ENCODE measurements around the gene PTMA. TPM values are rescaled to one million over a fixed set of nuclear protein-coding genes. Genes with fewer than 3 reads are reported as not detected.

The PTMA gene
- total RNA-seq, 4 donors from 2014 or later: 631 to 1,160 (median 1,099) TPM

- TF ChIP-seq POLR2A (IDR thresholded peaks at IDR 0.05) (no peak), CTCF (IDR thresholded peaks at IDR 0.05) (peak in 1 of 6 experiments; percentile 9)
- Histone ChIP-seq H3K4me3 (replicated peaks in 1 of 3) (peak overlapping the region in 2 of 3 donors; percentile 16 to 34), H3K27me3 (no peaks in the 10 kb centered on the region), H3K27ac (peak overlapping the region; percentile 93 to 94 (median 93)), H3K36me3 (no peaks in the 10 kb centered on the region), H3K9me3 (no peaks in the 10 kb centered on the region), H3K4me1 (peaks cover 9 to 31% of the 10 kb centered on the region in 2 donors)
- 91 to 92% methylated on average over 34 of the region's 34 CpGs for WGBS, 2 donors
- intact Hi-C loops (cut with DNase I): no loop called here
- DNase-seq: no peak
Measured at GRCh38 chr2:231662811-231663457, 45.4 kb upstream of the PTMA start.

GRCh38 chr2:231663458-231664212 is 44.7 kb upstream of the PTMA start:
- intact Hi-C loops (cut with DNase I): no loop called here
- Histone ChIP-seq H3K9me3 (no peaks in the 10 kb centered on the region), H3K27me3 (no peaks in the 10 kb centered on the region), H3K36me3 (no peaks in the 10 kb centered on the region), H3K27ac (peak overlapping the region in 1 of 3 donors; percentile 93), H3K4me1 (peaks cover 9 to 31% of the 10 kb centered on the region in 2 donors), H3K4me3 (replicated peaks in 1 of 3) (no peak overlapping the region)
- no peak for DNase-seq
- WGBS, 2 donors: 95 to 96% methylated on average over 26 to 27 of the region's 27 CpGs
- no peak for TF ChIP-seq CTCF (IDR thresholded peaks at IDR 0.05)
- no peak for TF ChIP-seq POLR2A (IDR thresholded peaks at IDR 0.05)

- TF ChIP-seq CTCF (IDR thresholded peaks at IDR 0.05) (no peak), POLR2A (IDR thresholded peaks at IDR 0.05) (no peak)
- no peak for DNase-seq
- Histone ChIP-seq H3K27ac (peak overlapping the region in 2 of 3 donors; percentile 91 to 96), H3K4me3 (replicated peaks in 1 of 3) (no peak overlapping the region), H3K27me3 (no peaks in the 10 kb centered on the region), H3K9me3 (no peaks in the 10 kb centered on the region), H3K36me3 (no peaks in the 10 kb centered on the region), H3K4me1 (peaks cover 9 to 31% of the 10 kb centered on the region in 2 donors)
- 96% methylated on average over 8 of the region's 8 CpGs for WGBS, 2 donors
- intact Hi-C loops (cut with DNase I): no loop called here
Measured at GRCh38 chr2:231664727-231665126, 43.6 kb upstream of the PTMA start.

- no peak for DNase-seq
- peak overlapping the region in 1 of 3 donors; percentile 32 for H3K4me3 ChIP-seq (replicated peaks in 1 of 3)
- H3K27ac ChIP-seq: peak overlapping the region; percentile 91 to 99 (median 96)
- intact Hi-C loops (cut with DNase I): no loop called here
- H3K27me3 ChIP-seq: no peaks in the 10 kb centered on the region
- WGBS, 2 donors: 71 to 75% methylated on average over 18 to 20 of the region's 20 CpGs
- peaks cover 9 to 31% of the 10 kb centered on the region in 2 donors for H3K4me1 ChIP-seq
- no peak for TF ChIP-seq POLR2A (IDR thresholded peaks at IDR 0.05)
- TF ChIP-seq CTCF (IDR thresholded peaks at IDR 0.05): no peak
- no peaks in the 10 kb centered on the region for H3K9me3 ChIP-seq
- H3K36me3 ChIP-seq: no peaks in the 10 kb centered on the region
Measured at GRCh38 chr2:231665245-231666170, 42.8 kb upstream of the PTMA start.

Data from thyroid gland (tissue), 4 donors.